Spleen (tissue), 11 donors: ENCODE data around the gene C8G. TPM values are rescaled to one million over a fixed set of nuclear protein-coding genes. Genes with fewer than 3 reads are reported as not detected.

Experiments
- DNase-seq: peaks from one replicate; pipeline ENCODE4 v3.0.0-alpha.2; 2020
- H3K27ac ChIP-seq, 8 donors: fragments of 200-600 bp; sonication (generic) in 7 of 8; 1 replicate in 4 of 8; 2 replicates in 4 of 8; pipeline versions ENCODE4 v1.5.0 to v1.8.0; 2016 to 2021; ENCODE audit warnings: inconsistent platforms in 4 of 8, mild to moderate bottlenecking in 4 of 8, moderate library complexity in 1 of 8
- H3K27me3 ChIP-seq, 7 donors: fragments of 200-600 bp; sonication (generic) in 6 of 7; replicated peaks in 1 of 7; 1 replicate in 4 of 7; 2 replicates in 3 of 7; pipeline versions ENCODE4 v1.5.0 to v1.8.0; 2016 to 2021; ENCODE audit warnings: inconsistent platforms in 3 of 7, mild to moderate bottlenecking in 1 of 7
- H3K36me3 ChIP-seq, 6 donors: fragments of 200-600 bp; sonication (generic) in 5 of 6; 1 replicate in 4 of 6; 2 replicates in 2 of 6; pipeline versions ENCODE4 v1.5.0 to v1.8.0; 2016 to 2021; ENCODE audit warnings: inconsistent platforms in 2 of 6
- H3K4me1 ChIP-seq, 6 donors: fragments of 200-600 bp; sonication (generic) in 5 of 6; 1 replicate in 3 of 6; 2 replicates in 3 of 6; pipeline versions ENCODE4 v1.5.0 to v1.8.0; 2016 to 2021; ENCODE audit warnings: inconsistent platforms in 3 of 6
- H3K4me3 ChIP-seq, 8 donors: fragments of 200-600 bp; sonication (generic) in 7 of 8; 1 replicate in 4 of 8; 2 replicates in 4 of 8; pipeline versions ENCODE4 v1.5.0 to v1.8.0; 2016 to 2021; ENCODE audit warnings: inconsistent platforms in 4 of 8, mild to moderate bottlenecking in 4 of 8, moderate library complexity in 2 of 8
- H3K9me3 ChIP-seq, 8 donors: fragments of 200-600 bp; sonication (generic) in 7 of 8; 1 replicate in 4 of 8; 2 replicates in 4 of 8; pipeline versions ENCODE4 v1.5.0 to v1.8.0; 2016 to 2021; ENCODE audit warnings: inconsistent platforms in 4 of 8
- CTCF ChIP-seq, 11 experiments: fragments of 200-600 bp in 7 of 11; fragments of 450-650 bp in 4 of 11; sonication (generic) in 4 of 11; IDR thresholded peaks in 8 of 11; conservative IDR thresholded peaks in 3 of 11; 1 replicate in 7 of 11; 2 replicates in 4 of 11; pipeline versions ENCODE4 v1.4.0 to v1.8.0; 2016 to 2021; ENCODE audit warnings: antibody characterized with exemption in 11 of 11, inconsistent platforms in 4 of 11, mild to moderate bottlenecking in 1 of 11
- POLR2A ChIP-seq, 3 donors: fragments of 450-650 bp; IDR thresholded peaks; one replicate each; pipeline ENCODE4 v1.5.1; 2017; ENCODE audit warnings: antibody characterized with exemption in 3 of 3, mild to moderate bottlenecking in 1 of 3
- POLR2AphosphoS5 ChIP-seq, 3 donors: sonication (generic); formaldehyde crosslinking; IDR thresholded peaks; one replicate each; pipeline ENCODE4 v1.5.1; 2017; ENCODE audit warnings: antibody characterized with exemption in 3 of 3
- WGBS, 5 donors: extraction: QIAGEN DNeasy Blood & Tissue Kit in 3 of 5; methylation state at CpG; one replicate each; pipeline versions ENCODE4 v1.1.5 to v1.1.7; 2013 to 2018; 5-methylcytosine and 5-hydroxymethylcytosine counted together
- intact Hi-C: fragments of 100-400 bp; cut with DNase I; formaldehyde crosslinking; loops from one replicate; pipeline ENCODE4 v1.15.0; 2023; ENCODE audit warnings: low total_unique reads
- polyA plus RNA-seq, 3 donors: library from polyadenylated mRNA; stranded (reverse); fragments of 200-250 nt; gene quantifications; one replicate each; pipeline ENCODE4 v1.2.1, GENCODE V29; 2013
- total RNA-seq, 7 donors: library from RNA; depleted of rRNA in 3 of 7; stranded (reverse); fragments of >200 nt in 3 of 7; fragmentation: NEBNext Ultra II Directional in 4 of 7; extraction: Animal tissue kit (Norgen Biotek cat#: 25700) in 4 of 7; gene quantifications; one replicate each; pipeline versions ENCODE4 v1.1.0 to v1.2.1, GENCODE V29; 2016 to 2021
- donor health status: healthy with polysubstance abuse.
- donor health status: DM: no; HTN: no; CAD: no; lungs with moderate emphysema.
- donor health status: DM: no; HTN: no; CAD: no.
- donor health status: Bipolar disorder and iron deficiency.
- donor health status: healthy.
- donor health status: DM: no; HTN: no; CAD: no.
- donor health status: DM: yes; HTN: yes; CAD: no.

Gene C8G
- total and polyA plus RNA-seq, 10 donors: 2.3 to 7.4 (median 3.7) TPM; not detected in 1

- DNase-seq: peak; percentile 84
- Histone ChIP-seq H3K4me3 (peak overlapping the region; percentile 50 to 96 (median 78)), H3K9me3 (no peaks in the 10 kb centered on the region), H3K36me3 (peaks cover 0 to 21% (median 4%) of the 10 kb centered on the region in 6 donors), H3K27me3 (peaks cover 0 to 30% (median 0%) of the 10 kb centered on the region in 7 donors), H3K27ac (peak overlapping the region; percentile 87 to 94 (median 92)), H3K4me1 (peaks cover 32 to 68% (median 63%) of the 10 kb centered on the region in 6 donors)
- intact Hi-C loops: no loop called here
- WGBS, 5 donors: 4 to 54% (median 45%) methylated on average over 5 to 18 of the region's 18 CpGs
- TF ChIP-seq POLR2AphosphoS5 (IDR thresholded peaks at IDR 0.05): no peak
- no peak for TF ChIP-seq POLR2A (IDR thresholded peaks at IDR 0.05)
- TF ChIP-seq CTCF (IDR thresholded peaks at IDR 0.05 in 8 of 11, conservative IDR thresholded peaks at IDR 0.05 in 3 of 11): no peak
Measured at GRCh38 chr9:136992819-136993369, 47.9 kb downstream of the C8G start.

GRCh38 chr9:136994180-136994887 lies 49.3 kb downstream of the C8G start:
- H3K4me3 ChIP-seq: peak overlapping the region in 1 of 8 donors; percentile 96
- peaks cover 0 to 21% (median 4%) of the 10 kb centered on the region in 6 donors for H3K36me3 ChIP-seq
- H3K27me3 ChIP-seq: peaks cover 0 to 30% (median 0%) of the 10 kb centered on the region in 7 donors
- peak in 1 of 3 donors; percentile 10 for TF ChIP-seq POLR2AphosphoS5 (IDR thresholded peaks at IDR 0.05)
- no peak for TF ChIP-seq CTCF (IDR thresholded peaks at IDR 0.05 in 8 of 11, conservative IDR thresholded peaks at IDR 0.05 in 3 of 11)
- no peak for TF ChIP-seq POLR2A (IDR thresholded peaks at IDR 0.05)
- DNase-seq: no peak
- H3K9me3 ChIP-seq: no peaks in the 10 kb centered on the region
- H3K27ac ChIP-seq: peak overlapping the region in 2 of 8 donors; percentile 17 to 94
- 71 to 91% (median 78%) methylated on average over 9 to 54 of the region's 54 CpGs for WGBS, 5 donors
- intact Hi-C loops: no loop called here
- H3K4me1 ChIP-seq: peaks cover 43 to 82% (median 78%) of the 10 kb centered on the region in 6 donors

GRCh38 chr9:136994888-136995230 lies 49.8 kb downstream of the C8G start:
- Histone ChIP-seq H3K36me3 (peaks cover 0 to 21% (median 4%) of the 10 kb centered on the region in 6 donors), H3K4me3 (peak overlapping the region in 1 of 8 donors; percentile 63), H3K27ac (peak overlapping the region in 3 of 8 donors; percentile 84 to 89 (median 86)), H3K4me1 (peaks cover 48 to 87% (median 83%) of the 10 kb centered on the region in 6 donors), H3K27me3 (peaks cover 0 to 30% (median 0%) of the 10 kb centered on the region in 7 donors), H3K9me3 (no peaks in the 10 kb centered on the region)
- intact Hi-C loops: no loop called here
- 39 to 68% (median 52%) methylated on average over 5 to 40 of the region's 40 CpGs for WGBS, 5 donors
- TF ChIP-seq POLR2A (IDR thresholded peaks at IDR 0.05) (no peak), POLR2AphosphoS5 (IDR thresholded peaks at IDR 0.05) (peak in 2 of 3 donors; percentile 5 to 6), CTCF (IDR thresholded peaks at IDR 0.05 in 8 of 11, conservative IDR thresholded peaks at IDR 0.05 in 3 of 11) (no peak)
- no peak for DNase-seq

GRCh38 chr9:136995362-136995761 lies 50.3 kb downstream of the C8G start:
- H3K4me1 ChIP-seq: peaks cover 53 to 92% (median 88%) of the 10 kb centered on the region in 6 donors
- H3K36me3 ChIP-seq: peaks cover 0 to 21% (median 4%) of the 10 kb centered on the region in 6 donors
- no peaks in the 10 kb centered on the region for H3K9me3 ChIP-seq
- H3K27ac ChIP-seq: peak overlapping the region in 6 of 8 donors; percentile 39 to 89 (median 81)
- H3K27me3 ChIP-seq: peaks cover 0 to 30% (median 0%) of the 10 kb centered on the region in 7 donors
- WGBS, 5 donors: 44 to 68% (median 46%) methylated on average over 25 to 30 of the region's 30 CpGs
- peak overlapping the region in 3 of 8 donors; percentile 27 to 63 (median 30) for H3K4me3 ChIP-seq
- intact Hi-C loops: no loop called here
- TF ChIP-seq POLR2AphosphoS5 (IDR thresholded peaks at IDR 0.05) (peak in 2 of 3 donors; percentile 6 to 59), CTCF (IDR thresholded peaks at IDR 0.05 in 8 of 11, conservative IDR thresholded peaks at IDR 0.05 in 3 of 11) (no peak), POLR2A (IDR thresholded peaks at IDR 0.05) (no peak)
- no peak for DNase-seq
